Measurements from ENCODE around the gene EMILIN2.

EMILIN2 gene

DNA sequence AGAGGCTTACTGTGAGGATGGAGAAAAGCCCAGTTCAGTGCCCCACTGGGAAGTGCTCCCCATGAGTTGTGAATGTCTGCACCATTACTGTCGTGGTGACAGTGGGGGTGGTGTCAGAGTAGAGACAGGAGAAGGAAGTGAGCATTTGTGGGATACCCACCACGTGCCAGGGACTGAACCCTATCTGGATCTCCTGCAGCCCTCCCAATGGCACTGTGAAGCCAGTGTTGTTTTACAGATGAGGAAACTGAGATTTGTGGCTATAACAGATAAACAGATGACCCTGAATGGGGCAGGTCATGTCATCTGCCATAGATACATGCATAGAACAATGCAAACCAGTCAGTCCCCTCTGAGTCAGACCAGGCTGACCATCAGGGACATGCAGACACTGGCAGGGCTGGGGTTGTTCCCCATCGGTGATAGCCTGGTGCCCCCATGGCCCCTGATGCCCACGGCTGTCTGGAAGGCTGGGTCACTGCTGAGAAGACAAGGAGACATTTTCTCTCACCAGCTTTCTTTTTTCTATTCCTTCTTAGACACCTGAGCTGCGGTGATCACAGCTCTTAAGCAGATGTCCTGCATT is 60.8 kb downstream of the EMILIN2 start:
- TF ChIP-seq, protein P1, sequence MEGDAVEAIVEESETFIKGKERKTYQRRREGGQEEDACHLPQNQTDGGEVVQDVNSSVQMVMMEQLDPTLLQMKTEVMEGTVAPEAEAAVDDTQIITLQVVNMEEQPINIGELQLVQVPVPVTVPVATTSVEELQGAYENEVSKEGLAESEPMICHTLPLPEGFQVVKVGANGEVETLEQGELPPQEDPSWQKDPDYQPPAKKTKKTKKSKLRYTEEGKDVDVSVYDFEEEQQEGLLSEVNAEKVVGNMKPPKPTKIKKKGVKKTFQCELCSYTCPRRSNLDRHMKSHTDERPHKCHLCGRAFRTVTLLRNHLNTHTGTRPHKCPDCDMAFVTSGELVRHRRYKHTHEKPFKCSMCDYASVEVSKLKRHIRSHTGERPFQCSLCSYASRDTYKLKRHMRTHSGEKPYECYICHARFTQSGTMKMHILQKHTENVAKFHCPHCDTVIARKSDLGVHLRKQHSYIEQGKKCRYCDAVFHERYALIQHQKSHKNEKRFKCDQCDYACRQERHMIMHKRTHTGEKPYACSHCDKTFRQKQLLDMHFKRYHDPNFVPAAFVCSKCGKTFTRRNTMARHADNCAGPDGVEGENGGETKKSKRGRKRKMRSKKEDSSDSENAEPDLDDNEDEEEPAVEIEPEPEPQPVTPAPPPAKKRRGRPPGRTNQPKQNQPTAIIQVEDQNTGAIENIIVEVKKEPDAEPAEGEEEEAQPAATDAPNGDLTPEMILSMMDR (IDR thresholded peaks at IDR 0.05; ENCODE audit: low read depth, low read length): no peak
- in situ Hi-C loops (cut with HindIII; ENCODE audit: low sequenced_read_pairs): no loop called here
- H3K4me3 ChIP-seq (ENCODE audit: low read depth, low read length): peak overlapping the region; percentile 49
- no peak for DNase-seq (ENCODE audit: low read depth, low spot score)

DNA sequence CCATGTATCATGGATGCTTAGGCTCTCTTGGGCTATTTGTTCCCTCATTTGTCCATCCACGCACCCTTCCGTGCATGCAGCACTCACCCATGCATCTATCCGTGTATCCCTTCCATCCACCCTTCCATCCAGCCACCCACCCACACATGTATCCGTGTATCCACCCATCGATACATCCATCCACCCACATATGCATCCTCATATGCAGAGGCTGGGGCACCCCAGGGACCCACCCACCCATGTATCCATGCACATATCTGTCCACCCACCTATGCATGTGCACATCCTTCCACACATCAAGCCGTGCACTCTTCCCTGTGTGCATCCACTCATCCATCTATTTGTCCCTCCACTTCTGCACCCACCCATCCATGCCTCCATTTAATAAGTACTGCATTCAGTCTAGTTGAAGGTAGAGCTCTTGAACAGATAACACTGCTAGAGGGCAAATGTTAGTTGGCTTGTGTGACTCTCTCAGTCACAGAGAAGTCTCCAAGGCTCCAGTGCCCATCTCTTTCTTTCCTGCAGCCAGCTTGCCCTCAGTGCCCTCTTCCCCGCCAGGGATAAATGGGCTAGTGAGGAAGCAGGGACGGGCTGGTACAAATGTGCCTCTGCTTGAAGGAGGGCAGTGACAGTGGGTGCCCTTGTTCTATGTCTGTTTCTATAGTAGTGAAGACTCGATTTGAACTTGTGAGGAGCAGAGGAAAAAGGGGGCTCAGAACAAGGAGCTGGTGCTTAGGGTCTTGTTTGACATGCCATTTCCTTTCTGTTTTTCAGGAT is 61.5 kb downstream of the EMILIN2 start:
- TF ChIP-seq, protein P1 (IDR thresholded peaks at IDR 0.05; ENCODE audit: low read depth, low read length): no peak
- H3K4me3 ChIP-seq (ENCODE audit: low read depth, low read length): no peak overlapping the region
- in situ Hi-C loops (cut with HindIII; ENCODE audit: low sequenced_read_pairs): no loop called here
- DNase-seq (ENCODE audit: low read depth, low spot score): no peak

DNA sequence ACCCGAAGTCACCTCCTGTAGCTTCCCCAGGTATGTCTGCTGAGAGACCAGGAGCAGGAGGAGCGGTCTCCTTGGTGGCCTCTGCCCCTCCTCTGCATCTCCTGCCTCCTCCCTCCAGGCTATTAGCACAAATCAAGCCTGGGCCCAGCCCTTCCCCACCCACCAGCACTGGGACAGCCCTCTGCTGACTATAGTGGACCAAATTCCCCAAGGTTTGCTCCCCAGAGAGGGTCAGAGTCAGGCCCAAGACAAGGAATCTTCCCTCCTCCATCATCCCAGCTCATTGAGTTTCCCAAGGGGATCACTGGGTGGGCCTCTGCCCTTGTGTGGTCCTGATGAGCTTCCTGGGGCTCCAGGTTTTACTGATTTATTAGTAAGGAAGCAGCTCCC is 62.1 kb downstream of the EMILIN2 start:
- H3K4me3 ChIP-seq (ENCODE audit: low read depth, low read length): no peak overlapping the region
- TF ChIP-seq, protein P1 (IDR thresholded peaks at IDR 0.05; ENCODE audit: low read depth, low read length): no peak
- in situ Hi-C loops (cut with HindIII; ENCODE audit: low sequenced_read_pairs): no loop called here
- no peak for DNase-seq (ENCODE audit: low read depth, low spot score)

DNA sequence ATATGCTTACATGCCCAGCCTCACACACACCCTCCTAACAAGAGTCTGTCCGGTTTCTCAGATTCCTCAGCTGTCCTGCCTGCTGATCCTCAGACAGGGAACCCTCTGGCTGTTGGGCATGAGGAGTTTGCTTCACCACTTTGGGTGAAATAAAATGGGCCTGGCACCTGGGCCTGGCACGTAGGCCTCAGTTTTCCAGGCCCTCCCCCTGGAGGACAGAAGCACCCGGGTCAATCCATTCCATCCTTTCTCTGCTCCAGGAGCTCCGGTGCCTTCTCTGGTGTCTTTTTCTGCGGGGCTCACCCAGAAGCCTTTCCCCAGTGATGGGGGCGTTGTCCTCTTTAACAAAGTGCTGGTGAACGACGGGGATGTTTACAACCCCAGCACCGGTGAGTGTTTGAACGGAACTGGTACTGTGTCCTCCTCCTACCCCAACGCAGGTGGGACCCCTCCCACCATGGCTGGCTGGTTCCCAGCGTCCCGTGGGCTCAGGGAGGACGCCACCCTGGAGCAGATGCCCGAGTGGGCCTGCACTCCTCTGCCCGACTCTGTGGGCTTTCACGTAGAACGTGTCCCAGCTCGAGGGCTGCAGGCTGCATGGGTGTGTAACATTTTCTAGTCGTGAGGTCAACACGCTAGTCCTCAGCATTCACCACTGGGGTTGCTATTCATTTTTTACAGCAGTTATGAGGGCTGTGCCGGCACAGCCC is 62.8 kb downstream of the EMILIN2 start:
- no peak overlapping the region for H3K4me3 ChIP-seq (ENCODE audit: low read depth, low read length)
- in situ Hi-C loops (cut with HindIII; ENCODE audit: low sequenced_read_pairs): no loop called here
- TF ChIP-seq, protein P1 (IDR thresholded peaks at IDR 0.05; ENCODE audit: low read depth, low read length): no peak
- DNase-seq (ENCODE audit: low read depth, low spot score): no peak

DNA sequence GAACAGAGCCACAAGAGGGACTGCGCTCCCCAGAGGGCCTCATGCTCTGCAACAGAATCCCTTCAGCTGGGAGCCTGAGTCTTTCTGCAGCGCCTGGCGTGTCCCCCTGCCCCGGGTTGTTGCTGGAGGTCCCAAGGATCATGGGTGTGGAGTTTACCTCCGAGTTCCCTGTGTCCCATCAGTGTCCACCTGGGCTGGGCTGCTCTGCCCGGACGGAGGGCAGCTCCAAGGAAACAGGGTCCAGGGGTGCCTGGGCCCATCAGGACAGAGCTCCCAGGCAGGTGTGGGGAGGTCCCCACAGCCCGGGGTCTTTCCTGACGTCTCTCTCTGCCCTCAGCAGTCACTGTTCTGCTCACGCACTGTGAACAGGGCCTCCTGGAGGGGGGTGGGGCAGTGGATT is 63.5 kb downstream of the EMILIN2 start:
- in situ Hi-C loops (cut with HindIII; ENCODE audit: low sequenced_read_pairs): no loop called here
- DNase-seq (ENCODE audit: low read depth, low spot score): no peak
- TF ChIP-seq, protein P1 (IDR thresholded peaks at IDR 0.05; ENCODE audit: low read depth, low read length): no peak
- no peak overlapping the region for H3K4me3 ChIP-seq (ENCODE audit: low read depth, low read length)

DNA sequence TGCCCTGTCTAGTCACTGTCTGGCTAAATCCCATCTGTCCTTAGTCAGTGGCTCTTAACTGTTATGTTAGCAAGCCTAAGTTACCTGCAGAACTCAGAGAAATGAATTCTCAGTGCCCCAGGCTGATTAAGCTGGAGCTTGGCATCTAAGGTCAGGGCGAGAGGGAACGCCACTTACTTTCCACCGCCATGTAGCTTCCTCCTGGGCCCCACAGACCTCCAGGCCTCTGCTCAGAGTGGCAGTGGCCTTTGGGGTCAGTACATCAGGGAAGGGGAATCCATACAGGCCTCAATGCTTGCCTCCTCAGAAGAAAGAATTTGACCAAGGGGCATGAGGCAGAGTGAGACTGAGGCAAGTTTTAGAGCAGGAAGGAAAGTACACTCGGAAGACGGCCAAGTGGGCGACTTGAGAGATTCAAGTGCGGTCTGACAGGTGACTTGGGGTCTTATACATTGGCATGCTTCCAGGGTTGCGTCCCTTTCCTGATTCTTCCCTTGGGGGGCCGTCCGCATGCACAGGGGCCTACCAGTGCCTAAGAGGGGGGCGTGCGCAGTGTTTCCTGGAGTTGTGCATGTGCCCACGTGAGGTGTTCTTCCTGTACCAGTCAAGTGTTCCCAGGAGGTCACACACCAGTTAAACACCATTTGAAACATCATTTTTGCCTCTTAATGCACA is 64.1 kb downstream of the EMILIN2 start:
- in situ Hi-C loops (cut with HindIII; ENCODE audit: low sequenced_read_pairs): no loop called here
- H3K4me3 ChIP-seq (ENCODE audit: low read depth, low read length): no peak overlapping the region
- TF ChIP-seq, protein P1 (IDR thresholded peaks at IDR 0.05; ENCODE audit: low read depth, low read length): no peak
- DNase-seq (ENCODE audit: low read depth, low spot score): no peak
